ENCODE measurements around the gene UAP1L1. TPM values are rescaled to one million over a fixed set of nuclear protein-coding genes. Genes with fewer than 3 reads are reported as not detected.

Gene UAP1L1
- total and polyA plus RNA-seq, 9 of the 15 experiments (the other 6 are each of a cell fraction or from before 2014, with no cell fraction given): 0.20 to 8.6 (median 3.7) TPM

GRCh38 chr9:137070201-137070905 lies 7.0 kb upstream of the UAP1L1 start, which contains the start of gene SAPCD2 (continued):
- TF ChIP-seq MGA (IDR thresholded peaks at IDR 0.05) (peak; percentile 73), ATF1 (CRISPR knock-in tag; IDR thresholded peaks at IDR 0.05) (no peak), ATF1 (tag; IDR thresholded peaks at IDR 0.05) (peak; percentile 70), ETS1 (conservative IDR thresholded peaks at IDR 0.05; ENCODE audit: control insufficient read depth, low read depth, low read length) (peak; percentile 40), ZNF668 (CRISPR knock-in tag; IDR thresholded peaks at IDR 0.05) (no peak), ELF1 (tag; IDR thresholded peaks at IDR 0.05) (peak; percentile 42; the same call in 1 of the 2 replicates), ETV1 (tag; conservative IDR thresholded peaks at IDR 0.05; ENCODE audit: low read depth) (0 out of 2 replicates have a peak, but pooled peaks have one; percentile 42), RB1 (IDR thresholded peaks at IDR 0.05; ENCODE audit: low read depth) (peak; percentile 46), ZNF282 (CRISPR knock-in tag; IDR thresholded peaks at IDR 0.05) (0 out of 2 replicates have a peak, but pooled peaks have one; percentile 61), HDAC2 (IDR thresholded peaks at IDR 0.05) (peak; percentile 54; the same call in 1 of the 2 replicates), HMG20A (CRISPR knock-in tag; conservative IDR thresholded peaks at IDR 0.05) (no peak), L3MBTL2 (IDR thresholded peaks at IDR 0.05) (peak; percentile 88; the same call in 1 of the 2 replicates), ZNF717 (CRISPR knock-in tag; IDR thresholded peaks at IDR 0.05) (no peak), ETV5 (CRISPR knock-in tag; IDR thresholded peaks at IDR 0.05; ENCODE audit: low read depth) (peak; percentile 42; the same call in 1 of the 2 replicates), HMGN3 (IDR thresholded peaks at IDR 0.05; ENCODE audit: borderline replicate concordance, extremely low read depth, insufficient read length, low read depth, low read length) (peak; percentile 74)

Measured in K562 (cell line).